WTC11 (cell line): Measurements from ENCODE around the gene ABCB7. TPM values are rescaled to one million over a fixed set of nuclear protein-coding genes. Genes with fewer than 3 reads are reported as not detected.

Experiments
- ATAC-seq: fragments of 200-7000 bp; cut with Tn5 transposase; 2 replicates; pipeline ENCODE4 v1.10.0; 2021; ENCODE audit warnings: mild to moderate bottlenecking, moderate library complexity
- CTCF ChIA-PET: fragments of 300-600 bp; sonication (Branson Sonifier 250); formaldehyde crosslinking; loops from one replicate; lab custom pipeline; 2021; ENCODE audit warnings: antibody characterized with exemption; lab: Charles Lee
- POLR2A ChIA-PET: fragments of 350-600 bp; sonication (Branson Sonifier 250); formaldehyde crosslinking; loops from one replicate; lab custom pipeline; 2021; ENCODE audit warnings: antibody characterized with exemption; lab: Charles Lee
- DNase-seq: peaks from one replicate; pipeline ENCODE4 v3.0.0; 2021; ENCODE audit warnings: low spot score
- H3K27ac Mint-ChIP-seq: 2 replicates; pipeline ENCODE4 v1.8.0; 2021; ENCODE audit warnings: mixed read lengths
- H3K27me3 Mint-ChIP-seq: 2 replicates; pipeline ENCODE4 v1.8.0; 2021; ENCODE audit warnings: low read depth, mild to moderate bottlenecking, moderate library complexity, mixed read lengths
- H3K36me3 Mint-ChIP-seq: 2 replicates; pipeline ENCODE4 v1.8.0; 2021; ENCODE audit warnings: mixed read lengths
- H3K4me1 Mint-ChIP-seq: 2 replicates; pipeline ENCODE4 v1.8.0; 2022; ENCODE audit warnings: mixed read lengths
- H3K4me3 Mint-ChIP-seq: 2 replicates; pipeline ENCODE4 v1.8.0; 2021; ENCODE audit warnings: mild to moderate bottlenecking, moderate library complexity, mixed read lengths
- H3K9me3 Mint-ChIP-seq: 2 replicates; pipeline ENCODE4 v1.8.0; 2021; ENCODE audit warnings: mixed read lengths
- AR ChIP-seq: fragments of 250-450 bp; sonication (Bioruptor Pico); IDR thresholded peaks from 2 replicates; pipeline ENCODE4 v1.9.0; 2021; ENCODE audit warnings: mild to moderate bottlenecking
- ARID4B ChIP-seq: sonication (generic); formaldehyde crosslinking; IDR thresholded peaks from 2 replicates; pipeline ENCODE4 v1.8.0; 2023; ENCODE audit warnings: missing genetic modification reagents, mild to moderate bottlenecking, borderline replicate concordance
- ATF1 ChIP-seq: sonication (generic); formaldehyde crosslinking; IDR thresholded peaks from 2 replicates; pipeline ENCODE4 v1.8.1; 2023; ENCODE audit warnings: mild to moderate bottlenecking, moderate library complexity, missing genetic modification reagents
- CREB1 ChIP-seq: sonication (generic); formaldehyde crosslinking; IDR thresholded peaks from 2 replicates; pipeline ENCODE4 v1.8.0; 2023; ENCODE audit warnings: mild to moderate bottlenecking, missing genetic modification reagents
- IRF2 ChIP-seq: sonication (generic); formaldehyde crosslinking; IDR thresholded peaks from 2 replicates; pipeline ENCODE4 v1.8.0; 2022; ENCODE audit warnings: low read depth, missing genetic modification reagents, borderline replicate concordance
- MYBL2 ChIP-seq: sonication (generic); formaldehyde crosslinking; IDR thresholded peaks from 2 replicates; pipeline ENCODE4 v1.8.1; 2023; ENCODE audit warnings: mild to moderate bottlenecking, moderate library complexity, missing genetic modification reagents
- NFYB ChIP-seq: sonication (generic); formaldehyde crosslinking; conservative IDR thresholded peaks from 2 replicates; pipeline ENCODE4 v1.8.0; 2022; ENCODE audit warnings: low read depth, missing genetic modification reagents
- NR1H2 ChIP-seq: sonication (generic); formaldehyde crosslinking; IDR thresholded peaks from 2 replicates; pipeline ENCODE4 v1.9.0; 2021; ENCODE audit warnings: mild to moderate bottlenecking, moderate library complexity, missing genetic modification reagents
- RELA ChIP-seq: sonication (generic); formaldehyde crosslinking; IDR thresholded peaks from 2 replicates; pipeline ENCODE4 v1.8.1; 2022; ENCODE audit warnings: missing genetic modification reagents, mild to moderate bottlenecking, borderline replicate concordance
- TCF7 ChIP-seq: sonication (generic); formaldehyde crosslinking; IDR thresholded peaks from 2 replicates; pipeline ENCODE4 v1.8.0; 2022; ENCODE audit warnings: mild to moderate bottlenecking, low read depth, missing genetic modification reagents, moderate library complexity
- ZMAT4 ChIP-seq: fragments of 250-450 bp; sonication (Bioruptor Pico); IDR thresholded peaks from 2 replicates; pipeline ENCODE4 v1.9.0; 2021; ENCODE audit warnings: mild to moderate bottlenecking
- ZNF232 ChIP-seq: sonication (generic); formaldehyde crosslinking; IDR thresholded peaks from 2 replicates; pipeline ENCODE4 v1.8.0; 2022; ENCODE audit warnings: mild to moderate bottlenecking, missing genetic modification reagents
- ZNF281 ChIP-seq: sonication (generic); formaldehyde crosslinking; IDR thresholded peaks from 2 replicates; pipeline ENCODE4 v1.8.0; 2023; ENCODE audit warnings: mild to moderate bottlenecking, missing genetic modification reagents
- ZNF317 ChIP-seq: sonication (generic); formaldehyde crosslinking; IDR thresholded peaks from 2 replicates; pipeline ENCODE4 v1.8.1; 2023; ENCODE audit warnings: low read depth, mild to moderate bottlenecking, moderate library complexity, missing genetic modification reagents, borderline replicate concordance
- ZNF396 ChIP-seq: fragments of 250-450 bp; sonication (Bioruptor Pico); IDR thresholded peaks from 2 replicates; pipeline ENCODE4 v1.8.0; 2021; ENCODE audit warnings: mild to moderate bottlenecking, moderate library complexity, borderline replicate concordance
- ZNF671 ChIP-seq: fragments of 250-450 bp; sonication (Bioruptor Pico); IDR thresholded peaks from 2 replicates; pipeline ENCODE4 v1.8.0; 2021; ENCODE audit warnings: mild to moderate bottlenecking
- total RNA-seq: library from RNA; stranded (reverse); gene quantifications from 3 replicates; pipeline ENCODE4 v1.2.3, GENCODE V29; 2021
- TF ChIP-seq, protein P1 (sequence below): sonication (generic); formaldehyde crosslinking; IDR thresholded peaks from 2 replicates; pipeline ENCODE4 v1.8.1; 2022; ENCODE audit warnings: low read depth, mild to moderate bottlenecking, moderate library complexity, missing genetic modification reagents, borderline replicate concordance
- TF ChIP-seq, protein P2 (sequence below): fragments of 250-450 bp; sonication (Bioruptor Pico); conservative IDR thresholded peaks from 2 replicates; pipeline ENCODE4 v1.9.0; 2021; ENCODE audit warnings: mild to moderate bottlenecking

The ABCB7 gene
- total RNA-seq, 1 experiment from 2014 or later = 41.6 TPM

DNA sequence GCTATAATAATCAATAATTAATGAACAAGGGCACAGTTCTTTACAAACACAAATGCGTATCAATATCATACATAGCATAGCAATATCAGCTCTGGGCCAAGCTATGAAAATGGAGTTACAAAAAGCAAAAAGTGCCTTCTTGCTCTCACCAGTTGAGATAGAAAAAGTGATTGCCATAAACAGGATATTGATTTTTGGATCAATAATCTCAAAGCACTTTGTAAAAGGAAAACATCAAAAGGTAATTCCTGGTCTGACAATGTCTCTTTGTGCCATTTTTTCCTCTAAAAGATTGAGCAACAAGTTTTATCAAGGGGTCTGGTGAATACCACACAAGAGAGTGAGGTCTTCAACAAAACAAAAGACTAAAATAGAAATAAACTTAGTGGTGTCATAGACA is 42.4 kb downstream of the ABCB7 start:
- TF ChIP-seq NR1H2 (CRISPR knock-in tag) (no peak), RELA (CRISPR knock-in tag) (no peak), ZNF396 (no peak)
- no peak for ATAC-seq
- H3K27ac Mint-ChIP-seq = no peak overlapping the region
- CTCF ChIA-PET = no interaction called here
- H3K36me3 Mint-ChIP-seq = no peaks in the 10 kb centered on the region
- no peaks in the 10 kb centered on the region for H3K27me3 Mint-ChIP-seq
- POLR2A ChIA-PET = no interaction called here
- no peaks in the 10 kb centered on the region for H3K9me3 Mint-ChIP-seq
- H3K4me1 Mint-ChIP-seq = peaks cover 34% of the 10 kb centered on the region
- no peak for DNase-seq
- no peak overlapping the region for H3K4me3 Mint-ChIP-seq

- no peaks in the 10 kb centered on the region for H3K36me3 Mint-ChIP-seq
- no peak for TF ChIP-seq CREB1 (CRISPR knock-in tag)
- TF ChIP-seq ZNF232 = no peak
- no peak for TF ChIP-seq TCF7 (CRISPR knock-in tag)
- no peak for TF ChIP-seq ZNF671
- no peak for TF ChIP-seq AR (CRISPR knock-in tag)
- TF ChIP-seq ZMAT4 (CRISPR knock-in tag) = no peak
- no peak for TF ChIP-seq IRF2 (CRISPR knock-in tag)
- no peak for TF ChIP-seq NFYB (CRISPR knock-in tag)
- TF ChIP-seq, protein P1, sequence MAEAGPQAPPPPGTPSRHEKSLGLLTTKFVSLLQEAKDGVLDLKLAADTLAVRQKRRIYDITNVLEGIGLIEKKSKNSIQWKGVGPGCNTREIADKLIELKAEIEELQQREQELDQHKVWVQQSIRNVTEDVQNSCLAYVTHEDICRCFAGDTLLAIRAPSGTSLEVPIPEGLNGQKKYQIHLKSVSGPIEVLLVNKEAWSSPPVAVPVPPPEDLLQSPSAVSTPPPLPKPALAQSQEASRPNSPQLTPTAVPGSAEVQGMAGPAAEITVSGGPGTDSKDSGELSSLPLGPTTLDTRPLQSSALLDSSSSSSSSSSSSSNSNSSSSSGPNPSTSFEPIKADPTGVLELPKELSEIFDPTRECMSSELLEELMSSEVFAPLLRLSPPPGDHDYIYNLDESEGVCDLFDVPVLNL (CRISPR knock-in tag) = no peak
- TF ChIP-seq ZNF317 (CRISPR knock-in tag) = no peak
- no peak for TF ChIP-seq MYBL2 (CRISPR knock-in tag)
- TF ChIP-seq, protein P2, sequence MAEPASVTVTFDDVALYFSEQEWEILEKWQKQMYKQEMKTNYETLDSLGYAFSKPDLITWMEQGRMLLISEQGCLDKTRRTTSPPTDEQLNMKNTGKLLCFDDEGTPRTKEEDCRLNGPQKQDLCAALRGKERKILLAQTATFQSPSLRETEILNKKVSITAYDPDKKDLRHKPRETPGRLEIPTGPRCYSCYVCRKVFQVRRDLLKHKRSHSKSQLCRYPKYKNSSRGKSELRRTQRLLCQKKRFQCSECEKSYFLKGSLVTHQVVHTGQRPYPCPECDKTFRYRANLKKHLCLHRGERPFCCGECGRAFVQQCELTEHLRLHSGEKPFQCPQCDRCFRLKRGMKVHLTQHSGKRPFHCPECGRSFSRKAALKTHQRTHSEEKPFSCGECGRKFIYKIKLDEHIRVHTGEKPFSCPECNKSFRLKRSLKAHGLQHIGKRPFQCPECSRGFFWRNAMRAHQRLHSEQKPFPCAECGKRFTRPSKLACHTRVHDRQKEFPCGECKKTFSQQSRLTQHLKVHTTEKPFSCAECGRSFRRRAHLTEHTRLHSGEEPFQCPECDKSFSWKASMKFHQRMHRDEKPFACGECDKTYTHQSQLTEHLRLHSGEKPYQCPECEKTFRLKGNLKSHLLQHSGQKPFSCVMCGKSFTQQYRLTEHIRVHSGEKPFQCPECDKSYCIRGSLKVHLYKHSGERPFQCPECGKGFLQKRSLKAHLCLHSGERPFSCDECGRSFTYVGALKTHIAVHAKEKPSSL = no peak
- TF ChIP-seq ATF1 = no peak
- no peak for TF ChIP-seq ARID4B (CRISPR knock-in tag)
- TF ChIP-seq ZNF281 = no peak
- no peak overlapping the region for H3K4me3 Mint-ChIP-seq
- POLR2A ChIA-PET = no interaction called here
- peak; percentile 92 for ATAC-seq
- CTCF ChIA-PET = no interaction called here
- peaks cover 11% of the 10 kb centered on the region for H3K4me1 Mint-ChIP-seq
- H3K9me3 Mint-ChIP-seq = no peaks in the 10 kb centered on the region
- H3K27me3 Mint-ChIP-seq = no peaks in the 10 kb centered on the region
- DNase-seq = peak; percentile 16
- H3K27ac Mint-ChIP-seq = no peak overlapping the region
Measured at GRCh38 chrX:75107863-75108509, 48.1 kb downstream of the ABCB7 start.
